Measurements from ENCODE around the gene PCDHGC5. TPM values are rescaled to one million over a fixed set of nuclear protein-coding genes. Genes with fewer than 3 reads are reported as not detected.

Gene PCDHGC5
- total RNA-seq, 1 donor from 2014 or later, result 7.7 TPM

DNA sequence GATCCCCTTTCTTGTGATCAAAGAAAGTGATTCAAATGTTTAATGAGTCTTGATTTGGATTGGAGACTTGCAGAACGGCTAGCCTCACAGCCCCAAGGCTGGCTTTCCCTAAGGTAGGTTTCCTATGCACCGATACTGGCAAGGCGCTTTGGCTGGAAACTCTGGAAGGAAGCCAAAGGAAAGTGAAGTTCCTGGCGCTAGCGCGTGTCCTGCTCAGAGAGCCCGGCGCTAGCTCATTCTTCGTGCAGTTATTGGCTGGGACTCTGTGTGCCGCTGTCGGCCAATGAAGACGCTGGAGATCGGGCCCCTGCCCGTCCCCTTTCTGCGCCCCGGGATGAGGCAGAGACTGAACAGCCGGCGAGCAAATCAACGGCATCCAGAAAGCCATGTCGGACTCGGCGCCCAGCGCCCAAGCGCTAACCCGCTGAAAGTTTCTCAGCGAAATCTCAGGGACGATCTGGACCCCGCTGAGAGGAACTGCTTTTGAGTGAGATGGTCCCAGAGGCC, 13.2 kb upstream of the PCDHGC5 start, which contains the start of gene PCDHGC3:
PCDHGC3 (plus strand) TSS at position 342 of the 507 bp plus-strand sequence; CDS start at position 493, 151 bp downstream.
- H3K4me2 ChIP-seq (ENCODE audit: low read length), result peak within 1 kb of the TSS; percentile 99
- TF ChIP-seq, protein P1, sequence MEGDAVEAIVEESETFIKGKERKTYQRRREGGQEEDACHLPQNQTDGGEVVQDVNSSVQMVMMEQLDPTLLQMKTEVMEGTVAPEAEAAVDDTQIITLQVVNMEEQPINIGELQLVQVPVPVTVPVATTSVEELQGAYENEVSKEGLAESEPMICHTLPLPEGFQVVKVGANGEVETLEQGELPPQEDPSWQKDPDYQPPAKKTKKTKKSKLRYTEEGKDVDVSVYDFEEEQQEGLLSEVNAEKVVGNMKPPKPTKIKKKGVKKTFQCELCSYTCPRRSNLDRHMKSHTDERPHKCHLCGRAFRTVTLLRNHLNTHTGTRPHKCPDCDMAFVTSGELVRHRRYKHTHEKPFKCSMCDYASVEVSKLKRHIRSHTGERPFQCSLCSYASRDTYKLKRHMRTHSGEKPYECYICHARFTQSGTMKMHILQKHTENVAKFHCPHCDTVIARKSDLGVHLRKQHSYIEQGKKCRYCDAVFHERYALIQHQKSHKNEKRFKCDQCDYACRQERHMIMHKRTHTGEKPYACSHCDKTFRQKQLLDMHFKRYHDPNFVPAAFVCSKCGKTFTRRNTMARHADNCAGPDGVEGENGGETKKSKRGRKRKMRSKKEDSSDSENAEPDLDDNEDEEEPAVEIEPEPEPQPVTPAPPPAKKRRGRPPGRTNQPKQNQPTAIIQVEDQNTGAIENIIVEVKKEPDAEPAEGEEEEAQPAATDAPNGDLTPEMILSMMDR (IDR thresholded peaks at IDR 0.05; ENCODE audit: insufficient read depth, low read depth, low read length), result peak; percentile 13
- no peak for TF ChIP-seq EZH2 (IDR thresholded peaks at IDR 0.05; ENCODE audit: insufficient read depth, low read length)
- H3K4me3 ChIP-seq (ENCODE audit: insufficient read depth, low read depth, low read length), result peak within 1 kb of the TSS; percentile 87
- Mint-ChIP-seq H3K4me3 (ENCODE audit: unreplicated experiment) (peak within 1 kb of the TSS; percentile 98), H3K4me1 (ENCODE audit: low read depth, unreplicated experiment) (peaks cover 14% of the 10 kb centered on the region), H3K9me3 (ENCODE audit: unreplicated experiment) (peaks cover 4% of the 10 kb centered on the region), H3K27me3 (ENCODE audit: low read depth, unreplicated experiment) (no peaks in the 10 kb centered on the region), H3K36me3 (ENCODE audit: low read depth, unreplicated experiment) (peaks cover 26% of the 10 kb centered on the region), H3K27ac (ENCODE audit: unreplicated experiment) (peak within 1 kb of the TSS; percentile 96)
- H3K9ac ChIP-seq (ENCODE audit: low read length), result peak within 1 kb of the TSS; percentile 90
- H4K20me1 ChIP-seq (ENCODE audit: insufficient read depth, low read length), result peaks cover 51% of the 10 kb centered on the region
- no peaks in the 10 kb centered on the region for H3K27me3 ChIP-seq (ENCODE audit: insufficient read depth, low read length)
- DNase-seq (ENCODE audit: low read depth), result peak; percentile 91
- FAIRE-seq, result no peak
- no peaks in the 10 kb centered on the region for H3K9me3 ChIP-seq (ENCODE audit: insufficient read depth, low read depth, low read length)
- peaks cover 35% of the 10 kb centered on the region for H3K4me1 ChIP-seq (ENCODE audit: insufficient read depth, low read length)
- H3K36me3 ChIP-seq (ENCODE audit: insufficient read depth, low read length), result no peaks in the 10 kb centered on the region
- H2AFZ ChIP-seq (ENCODE audit: low read depth, low read length), result peak within 1 kb of the TSS; percentile 81
- H3K79me2 ChIP-seq (ENCODE audit: insufficient read depth, low read length), result peaks cover 38% of the 10 kb centered on the region
- H3K27ac ChIP-seq (ENCODE audit: low read depth, low read length), result peak within 1 kb of the TSS; percentile 80

DNA sequence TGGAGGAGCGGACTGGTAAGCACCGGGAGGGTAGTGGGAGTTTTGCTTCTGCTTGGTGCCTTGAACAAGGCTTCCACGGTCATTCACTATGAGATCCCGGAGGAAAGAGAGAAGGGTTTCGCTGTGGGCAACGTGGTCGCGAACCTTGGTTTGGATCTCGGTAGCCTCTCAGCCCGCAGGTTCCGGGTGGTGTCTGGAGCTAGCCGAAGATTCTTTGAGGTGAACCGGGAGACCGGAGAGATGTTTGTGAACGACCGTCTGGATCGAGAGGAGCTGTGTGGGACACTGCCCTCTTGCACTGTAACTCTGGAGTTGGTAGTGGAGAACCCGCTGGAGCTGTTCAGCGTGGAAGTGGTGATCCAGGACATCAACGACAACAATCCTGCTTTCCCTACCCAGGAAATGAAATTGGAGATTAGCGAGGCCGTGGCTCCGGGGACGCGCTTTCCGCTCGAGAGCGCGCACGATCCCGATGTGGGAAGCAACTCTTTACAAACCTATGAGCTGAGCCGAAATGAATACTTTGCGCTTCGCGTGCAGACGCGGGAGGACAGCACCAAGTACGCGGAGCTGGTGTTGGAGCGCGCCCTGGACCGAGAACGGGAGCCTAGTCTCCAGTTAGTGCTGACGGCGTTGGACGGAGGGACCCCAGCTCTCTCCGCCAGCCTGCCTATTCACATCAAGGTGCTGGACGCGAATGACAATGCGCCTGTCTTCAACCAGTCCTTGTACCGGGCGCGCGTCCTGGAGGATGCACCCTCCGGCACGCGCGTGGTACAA, 12.6 kb upstream of the PCDHGC5 start:
- peaks cover 17% of the 10 kb centered on the region for H3K4me1 Mint-ChIP-seq (ENCODE audit: low read depth, unreplicated experiment)
- peaks cover 28% of the 10 kb centered on the region for H3K36me3 Mint-ChIP-seq (ENCODE audit: low read depth, unreplicated experiment)
- no peaks in the 10 kb centered on the region for H3K27me3 Mint-ChIP-seq (ENCODE audit: low read depth, unreplicated experiment)
- Histone ChIP-seq H3K36me3 (ENCODE audit: insufficient read depth, low read length) (no peaks in the 10 kb centered on the region), H3K27ac (ENCODE audit: low read depth, low read length) (peak overlapping the region; percentile 80), H3K9ac (ENCODE audit: low read length) (peak overlapping the region; percentile 90), H3K9me3 (ENCODE audit: insufficient read depth, low read depth, low read length) (no peaks in the 10 kb centered on the region), H3K4me3 (ENCODE audit: insufficient read depth, low read depth, low read length) (peak overlapping the region; percentile 87), H3K79me2 (ENCODE audit: insufficient read depth, low read length) (peaks cover 44% of the 10 kb centered on the region), H3K4me2 (ENCODE audit: low read length) (peak overlapping the region; percentile 99), H3K27me3 (ENCODE audit: insufficient read depth, low read length) (no peaks in the 10 kb centered on the region), H4K20me1 (ENCODE audit: insufficient read depth, low read length) (peaks cover 55% of the 10 kb centered on the region), H3K4me1 (ENCODE audit: insufficient read depth, low read length) (peaks cover 35% of the 10 kb centered on the region), H2AFZ (ENCODE audit: low read depth, low read length) (peak overlapping the region; percentile 81)
- DNase-seq (ENCODE audit: low read depth) (peak; percentile 80), FAIRE-seq (no peak)
- TF ChIP-seq, protein P1 (IDR thresholded peaks at IDR 0.05; ENCODE audit: insufficient read depth, low read depth, low read length), result no peak
- TF ChIP-seq EZH2 (IDR thresholded peaks at IDR 0.05; ENCODE audit: insufficient read depth, low read length), result no peak
- H3K27ac Mint-ChIP-seq (ENCODE audit: unreplicated experiment), result peak overlapping the region; percentile 96
- peaks cover 4% of the 10 kb centered on the region for H3K9me3 Mint-ChIP-seq (ENCODE audit: unreplicated experiment)
- peak overlapping the region; percentile 98 for H3K4me3 Mint-ChIP-seq (ENCODE audit: unreplicated experiment)
